Measurements from ENCODE around the gene NKX3-2.

The NKX3-2 gene

DNA sequence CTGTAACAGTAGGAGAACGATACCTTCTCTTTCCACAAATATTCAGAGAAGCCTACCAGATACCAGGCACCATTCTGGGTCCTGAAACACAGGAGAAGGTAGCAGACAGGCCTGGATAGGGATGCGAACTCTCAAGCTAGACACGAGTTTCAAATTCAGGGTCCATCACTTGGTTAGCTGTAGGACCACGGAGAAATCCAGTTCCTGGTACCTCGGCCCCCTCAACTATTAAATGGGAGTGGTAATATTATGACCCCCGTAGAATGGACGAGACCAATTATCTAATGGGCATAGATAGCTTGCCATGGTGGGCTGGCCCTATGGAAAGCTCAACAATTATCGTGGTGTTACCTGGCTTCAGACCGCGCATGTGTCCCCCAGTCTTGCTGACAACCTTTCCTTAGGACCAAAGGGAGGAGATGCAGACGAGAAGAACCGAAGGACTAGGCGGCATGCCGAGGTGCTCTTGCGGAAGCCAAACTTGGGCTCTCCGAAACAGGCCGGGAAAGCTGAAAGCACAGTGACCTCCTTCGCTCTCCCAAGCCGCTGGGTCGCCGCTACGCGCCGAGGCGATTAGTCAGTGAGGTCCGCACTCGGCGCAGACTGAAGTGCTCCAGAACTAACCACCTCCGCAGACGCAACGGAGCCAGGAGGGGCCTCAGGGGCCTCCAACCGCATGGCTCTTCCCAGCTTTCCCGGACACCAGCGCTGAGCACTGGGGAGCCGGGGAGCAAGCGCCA, 19.6 kb downstream of the NKX3-2 start:
- TF ChIP-seq TAF1 (IDR thresholded peaks at IDR 0.05; ENCODE audit: borderline replicate concordance, insufficient read depth, low read length) (no peak), SIN3A (IDR thresholded peaks at IDR 0.05; ENCODE audit: borderline replicate concordance, insufficient read depth, low read length) (no peak), FOXP2 (optimal IDR thresholded peaks at IDR 0.05; ENCODE audit: borderline replicate concordance, extremely low read depth, extremely low read length, insufficient read depth) (no peak), POLR2AphosphoS5 (IDR thresholded peaks at IDR 0.05; ENCODE audit: low read depth, low read length) (no peak)
- TF ChIP-seq, protein P1, sequence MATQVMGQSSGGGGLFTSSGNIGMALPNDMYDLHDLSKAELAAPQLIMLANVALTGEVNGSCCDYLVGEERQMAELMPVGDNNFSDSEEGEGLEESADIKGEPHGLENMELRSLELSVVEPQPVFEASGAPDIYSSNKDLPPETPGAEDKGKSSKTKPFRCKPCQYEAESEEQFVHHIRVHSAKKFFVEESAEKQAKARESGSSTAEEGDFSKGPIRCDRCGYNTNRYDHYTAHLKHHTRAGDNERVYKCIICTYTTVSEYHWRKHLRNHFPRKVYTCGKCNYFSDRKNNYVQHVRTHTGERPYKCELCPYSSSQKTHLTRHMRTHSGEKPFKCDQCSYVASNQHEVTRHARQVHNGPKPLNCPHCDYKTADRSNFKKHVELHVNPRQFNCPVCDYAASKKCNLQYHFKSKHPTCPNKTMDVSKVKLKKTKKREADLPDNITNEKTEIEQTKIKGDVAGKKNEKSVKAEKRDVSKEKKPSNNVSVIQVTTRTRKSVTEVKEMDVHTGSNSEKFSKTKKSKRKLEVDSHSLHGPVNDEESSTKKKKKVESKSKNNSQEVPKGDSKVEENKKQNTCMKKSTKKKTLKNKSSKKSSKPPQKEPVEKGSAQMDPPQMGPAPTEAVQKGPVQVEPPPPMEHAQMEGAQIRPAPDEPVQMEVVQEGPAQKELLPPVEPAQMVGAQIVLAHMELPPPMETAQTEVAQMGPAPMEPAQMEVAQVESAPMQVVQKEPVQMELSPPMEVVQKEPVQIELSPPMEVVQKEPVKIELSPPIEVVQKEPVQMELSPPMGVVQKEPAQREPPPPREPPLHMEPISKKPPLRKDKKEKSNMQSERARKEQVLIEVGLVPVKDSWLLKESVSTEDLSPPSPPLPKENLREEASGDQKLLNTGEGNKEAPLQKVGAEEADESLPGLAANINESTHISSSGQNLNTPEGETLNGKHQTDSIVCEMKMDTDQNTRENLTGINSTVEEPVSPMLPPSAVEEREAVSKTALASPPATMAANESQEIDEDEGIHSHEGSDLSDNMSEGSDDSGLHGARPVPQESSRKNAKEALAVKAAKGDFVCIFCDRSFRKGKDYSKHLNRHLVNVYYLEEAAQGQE (IDR thresholded peaks at IDR 0.05; ENCODE audit: insufficient read depth in 1 of 2, low read depth in 2 of 2, low read length in 2 of 2) = no peak

DNA sequence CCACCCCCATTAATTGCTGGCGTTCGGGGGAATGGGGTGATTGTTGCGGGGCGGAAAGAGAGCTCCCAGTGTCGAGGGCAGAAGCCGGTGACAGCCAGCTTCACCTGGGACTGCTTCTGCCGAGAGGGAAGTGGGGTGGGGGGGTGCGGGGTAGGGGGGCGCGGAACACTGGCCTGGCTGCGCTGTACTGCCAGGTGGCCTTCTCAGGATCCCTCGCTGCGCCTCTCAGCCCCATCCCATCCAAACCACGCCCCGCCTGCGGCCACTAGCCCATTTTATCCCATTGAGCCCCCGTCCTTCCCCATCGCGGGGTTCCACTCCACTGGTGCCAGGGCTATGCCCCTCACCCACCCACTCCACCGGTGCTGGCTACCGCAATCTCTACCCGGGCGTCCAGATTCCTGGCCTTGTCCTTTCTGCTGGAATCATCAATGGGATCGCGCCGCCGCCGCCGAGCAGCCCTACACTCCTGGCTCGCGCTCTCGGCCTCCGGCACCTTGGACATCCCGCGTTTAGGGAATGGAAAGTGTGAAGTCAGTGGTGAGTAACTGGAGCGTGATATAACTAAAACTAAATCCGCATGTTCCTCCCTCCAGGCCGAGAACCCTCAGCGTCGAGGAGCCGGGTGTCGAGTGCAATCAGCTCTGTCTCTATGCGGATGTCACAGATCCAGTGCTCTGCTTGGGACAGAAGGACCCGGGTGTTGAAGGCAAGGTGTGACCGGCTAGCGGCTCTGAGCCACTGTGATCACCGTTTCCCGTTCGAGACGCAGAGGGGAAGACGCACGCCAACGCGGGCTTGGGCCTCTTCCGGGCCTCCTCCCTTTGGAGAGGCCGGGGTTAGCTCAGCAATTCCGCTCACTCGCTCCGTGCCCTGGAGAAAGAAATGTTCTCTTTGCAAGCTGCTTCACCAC, 20.5 kb downstream of the NKX3-2 start:
- TF ChIP-seq SIN3A (IDR thresholded peaks at IDR 0.05; ENCODE audit: borderline replicate concordance, insufficient read depth, low read length) = no peak
- TF ChIP-seq, protein P1 (IDR thresholded peaks at IDR 0.05; ENCODE audit: insufficient read depth in 1 of 2, low read depth in 2 of 2, low read length in 2 of 2) = no peak
- TF ChIP-seq FOXP2 (optimal IDR thresholded peaks at IDR 0.05; ENCODE audit: borderline replicate concordance, extremely low read depth, extremely low read length, insufficient read depth) = no peak
- TF ChIP-seq TAF1 (IDR thresholded peaks at IDR 0.05; ENCODE audit: borderline replicate concordance, insufficient read depth, low read length) = no peak
- TF ChIP-seq POLR2AphosphoS5 (IDR thresholded peaks at IDR 0.05; ENCODE audit: low read depth, low read length) = no peak

DNA sequence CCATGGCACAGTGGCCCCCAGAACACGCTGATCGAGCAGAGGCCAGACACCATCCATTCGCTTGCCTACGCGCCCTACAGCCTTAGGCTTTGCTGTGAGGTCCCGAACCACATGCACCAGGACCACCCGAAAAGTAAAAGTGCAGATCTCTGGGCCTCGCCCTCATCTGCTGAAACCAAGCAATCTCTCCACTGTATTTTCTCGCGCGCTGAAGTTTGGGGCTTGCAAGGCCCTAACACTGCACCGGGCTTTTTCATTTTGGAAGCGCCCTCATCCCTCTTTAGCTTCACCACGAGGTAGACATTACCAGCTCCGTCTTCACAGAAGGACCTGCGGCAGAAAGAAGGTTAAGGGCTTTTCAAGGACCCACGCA, 21.2 kb downstream of the NKX3-2 start:
- no peak for TF ChIP-seq TAF1 (IDR thresholded peaks at IDR 0.05; ENCODE audit: borderline replicate concordance, insufficient read depth, low read length)
- no peak for TF ChIP-seq FOXP2 (optimal IDR thresholded peaks at IDR 0.05; ENCODE audit: borderline replicate concordance, extremely low read depth, extremely low read length, insufficient read depth)
- no peak for TF ChIP-seq SIN3A (IDR thresholded peaks at IDR 0.05; ENCODE audit: borderline replicate concordance, insufficient read depth, low read length)
- TF ChIP-seq POLR2AphosphoS5 (IDR thresholded peaks at IDR 0.05; ENCODE audit: low read depth, low read length) = no peak
- TF ChIP-seq, protein P1 (IDR thresholded peaks at IDR 0.05; ENCODE audit: insufficient read depth in 1 of 2, low read depth in 2 of 2, low read length in 2 of 2) = no peak

DNA sequence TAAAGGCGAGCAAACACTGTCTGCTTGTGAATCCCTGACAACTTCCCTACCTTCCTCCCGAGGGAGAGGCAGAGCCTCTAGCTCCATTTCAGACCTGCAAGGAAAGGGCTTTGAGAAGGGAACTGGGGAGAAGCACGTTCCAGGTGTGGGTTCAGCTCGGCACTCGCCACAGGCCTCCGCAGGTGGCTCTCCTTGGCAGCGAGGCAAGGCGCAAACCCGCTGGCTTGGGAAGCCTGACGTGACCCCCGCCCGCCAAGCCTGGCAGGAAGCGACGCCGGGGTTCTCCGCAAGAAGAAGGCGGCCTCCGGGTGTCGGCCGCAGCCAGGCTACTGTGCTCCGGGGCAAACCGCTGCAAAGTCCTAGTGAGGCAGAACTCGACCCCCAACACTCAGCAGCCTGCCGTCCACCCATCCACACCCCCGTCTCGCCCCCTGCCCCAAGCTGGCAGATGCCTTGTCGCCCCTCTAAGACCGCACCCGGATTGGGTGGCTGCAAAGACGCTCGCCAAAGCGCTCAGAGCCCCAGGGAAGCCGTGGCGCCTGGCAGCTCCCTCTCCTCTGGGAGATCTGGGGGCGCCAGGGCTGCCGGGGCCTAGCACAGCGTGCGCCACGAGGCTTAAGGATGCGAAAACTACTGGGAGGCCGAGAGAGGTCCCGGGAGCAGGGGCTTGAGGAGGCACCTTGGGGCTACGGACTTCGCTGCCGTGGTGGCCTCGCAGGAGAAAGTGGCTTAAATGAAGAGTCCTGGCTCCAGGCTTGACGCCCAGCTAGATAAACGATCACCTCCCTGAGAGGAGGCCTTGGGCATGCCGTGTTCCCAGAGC, 21.8 kb downstream of the NKX3-2 start:
- TF ChIP-seq POLR2AphosphoS5 (IDR thresholded peaks at IDR 0.05; ENCODE audit: low read depth, low read length) (no peak), TAF1 (IDR thresholded peaks at IDR 0.05; ENCODE audit: borderline replicate concordance, insufficient read depth, low read length) (no peak), SIN3A (IDR thresholded peaks at IDR 0.05; ENCODE audit: borderline replicate concordance, insufficient read depth, low read length) (no peak), FOXP2 (optimal IDR thresholded peaks at IDR 0.05; ENCODE audit: borderline replicate concordance, extremely low read depth, extremely low read length, insufficient read depth) (no peak)
- TF ChIP-seq, protein P1 (IDR thresholded peaks at IDR 0.05; ENCODE audit: insufficient read depth in 1 of 2, low read depth in 2 of 2, low read length in 2 of 2) = no peak
